H1 (cell line): ENCODE data around the gene MYOM3. TPM values are rescaled to one million over a fixed set of nuclear protein-coding genes. Genes with fewer than 3 reads are reported as not detected.

ENCODE experiments used
- EGR1 ChIP-seq: IDR thresholded peaks from 2 replicates; pipeline ENCODE4 v1.6.1; 2011; ENCODE audit warnings: low read depth, low read length, borderline replicate concordance
- GTF2F1 ChIP-seq: IDR thresholded peaks from 2 replicates; pipeline ENCODE4 v1.6.1; 2012; ENCODE audit warnings: low read depth, low read length, improper control_type of control experiment, borderline replicate concordance
- HDAC2 ChIP-seq, 2 experiments: fragments of 300-600 bp in 1 of 2; sonication (generic) in 1 of 2; IDR thresholded peaks; 2 replicates each; pipeline ENCODE4 v1.6.1; 2011 to 2012; ENCODE audit warnings: low read depth in 2 of 2, low read length in 2 of 2, mild to moderate bottlenecking in 2 of 2, moderate library complexity in 2 of 2, borderline replicate concordance in 1 of 2, inconsistent platforms in 1 of 2
- KDM1A ChIP-seq: fragments of 200-600, 300-600 bp; sonication (generic); IDR thresholded peaks from 2 replicates; pipeline ENCODE4 v1.7.1; 2016; ENCODE audit warnings: mild to moderate bottlenecking, low read length, borderline replicate concordance
- RFX5 ChIP-seq: IDR thresholded peaks from 2 replicates; pipeline ENCODE4 v1.6.1; 2011; ENCODE audit warnings: low read depth, low read length, improper control_type of control experiment, borderline replicate concordance
- RXRA ChIP-seq: IDR thresholded peaks from 2 replicates; pipeline ENCODE4 v1.6.1; 2011; ENCODE audit warnings: low read depth, mild to moderate bottlenecking, low read length, moderate library complexity; ENCODE audit not compliant: insufficient read depth
- SP1 ChIP-seq: IDR thresholded peaks from 2 replicates; pipeline ENCODE4 v1.6.1; 2011; ENCODE audit warnings: low read depth, low read length
- TAF7 ChIP-seq: optimal IDR thresholded peaks from 2 replicates; pipeline ENCODE3; 2011; ENCODE audit warnings: low read depth, mild to moderate bottlenecking, inconsistent platforms, low read length, moderate library complexity, borderline replicate concordance
- TBP ChIP-seq: IDR thresholded peaks from 2 replicates; pipeline ENCODE4 v1.6.1; 2011; ENCODE audit warnings: low read depth, low read length, improper control_type of control experiment
- polyA plus RNA-seq, 7 experiments: library from polyadenylated mRNA; depleted of rRNA in 3 of 7; stranded (reverse) in 5 of 7; unstranded in 2 of 7; fragments of >200 nt in 5 of 7; fragments of 200-250 nt in 2 of 7; gene quantifications; 1 replicate in 5 of 7; 2 replicates in 1 of 7; 4 replicates in 1 of 7; pipeline versions ENCODE4 v1.2.1 to v1.2.3, GENCODE V29; 2011 to 2013; ENCODE audit warnings: missing spikeins in 2 of 7, mixed read lengths in 2 of 7
- total RNA-seq: library from RNA; stranded (reverse); fragmentation: NEBNext Ultra II Directional; extraction: Animal tissue kit (Norgen Biotek cat#: 25700); gene quantifications from 2 replicates; pipeline ENCODE4 v1.2.1, GENCODE V29; 2021
- TF ChIP-seq, protein P1 (sequence below): fragments of 300-600 bp; sonication (generic); IDR thresholded peaks from 2 replicates; pipeline ENCODE4 v1.7.1; 2012; ENCODE audit warnings: low read length, moderate library complexity, mild to moderate bottlenecking, inconsistent platforms; ENCODE audit not compliant: insufficient replicate concordance

The MYOM3 gene
- total and polyA plus RNA-seq, 2 of the 8 experiments (the other 6 are each of a cell fraction or from before 2014, with no cell fraction given): 0.08 to 0.09 TPM

DNA sequence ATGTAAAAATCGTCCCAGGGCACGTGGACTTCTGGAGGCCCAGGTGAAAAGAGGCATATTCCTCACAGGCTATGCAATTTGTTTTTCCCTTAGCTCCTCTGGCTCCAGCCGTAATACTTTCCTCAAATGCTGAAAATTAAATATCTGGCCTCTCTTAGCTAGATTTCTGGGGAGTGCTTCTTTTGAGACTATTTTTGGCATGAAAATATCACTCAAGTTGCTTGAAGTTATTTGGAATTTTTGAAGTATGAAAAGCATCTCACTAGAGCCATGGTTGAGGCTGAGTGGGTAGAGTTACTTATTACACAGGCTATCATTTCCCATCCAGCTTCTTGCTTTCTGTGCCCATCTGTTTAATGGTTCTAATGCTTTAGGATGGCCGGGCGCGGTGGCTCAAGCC lies 59.7 kb downstream of the MYOM3 start (continued):
- TF ChIP-seq, protein P1, sequence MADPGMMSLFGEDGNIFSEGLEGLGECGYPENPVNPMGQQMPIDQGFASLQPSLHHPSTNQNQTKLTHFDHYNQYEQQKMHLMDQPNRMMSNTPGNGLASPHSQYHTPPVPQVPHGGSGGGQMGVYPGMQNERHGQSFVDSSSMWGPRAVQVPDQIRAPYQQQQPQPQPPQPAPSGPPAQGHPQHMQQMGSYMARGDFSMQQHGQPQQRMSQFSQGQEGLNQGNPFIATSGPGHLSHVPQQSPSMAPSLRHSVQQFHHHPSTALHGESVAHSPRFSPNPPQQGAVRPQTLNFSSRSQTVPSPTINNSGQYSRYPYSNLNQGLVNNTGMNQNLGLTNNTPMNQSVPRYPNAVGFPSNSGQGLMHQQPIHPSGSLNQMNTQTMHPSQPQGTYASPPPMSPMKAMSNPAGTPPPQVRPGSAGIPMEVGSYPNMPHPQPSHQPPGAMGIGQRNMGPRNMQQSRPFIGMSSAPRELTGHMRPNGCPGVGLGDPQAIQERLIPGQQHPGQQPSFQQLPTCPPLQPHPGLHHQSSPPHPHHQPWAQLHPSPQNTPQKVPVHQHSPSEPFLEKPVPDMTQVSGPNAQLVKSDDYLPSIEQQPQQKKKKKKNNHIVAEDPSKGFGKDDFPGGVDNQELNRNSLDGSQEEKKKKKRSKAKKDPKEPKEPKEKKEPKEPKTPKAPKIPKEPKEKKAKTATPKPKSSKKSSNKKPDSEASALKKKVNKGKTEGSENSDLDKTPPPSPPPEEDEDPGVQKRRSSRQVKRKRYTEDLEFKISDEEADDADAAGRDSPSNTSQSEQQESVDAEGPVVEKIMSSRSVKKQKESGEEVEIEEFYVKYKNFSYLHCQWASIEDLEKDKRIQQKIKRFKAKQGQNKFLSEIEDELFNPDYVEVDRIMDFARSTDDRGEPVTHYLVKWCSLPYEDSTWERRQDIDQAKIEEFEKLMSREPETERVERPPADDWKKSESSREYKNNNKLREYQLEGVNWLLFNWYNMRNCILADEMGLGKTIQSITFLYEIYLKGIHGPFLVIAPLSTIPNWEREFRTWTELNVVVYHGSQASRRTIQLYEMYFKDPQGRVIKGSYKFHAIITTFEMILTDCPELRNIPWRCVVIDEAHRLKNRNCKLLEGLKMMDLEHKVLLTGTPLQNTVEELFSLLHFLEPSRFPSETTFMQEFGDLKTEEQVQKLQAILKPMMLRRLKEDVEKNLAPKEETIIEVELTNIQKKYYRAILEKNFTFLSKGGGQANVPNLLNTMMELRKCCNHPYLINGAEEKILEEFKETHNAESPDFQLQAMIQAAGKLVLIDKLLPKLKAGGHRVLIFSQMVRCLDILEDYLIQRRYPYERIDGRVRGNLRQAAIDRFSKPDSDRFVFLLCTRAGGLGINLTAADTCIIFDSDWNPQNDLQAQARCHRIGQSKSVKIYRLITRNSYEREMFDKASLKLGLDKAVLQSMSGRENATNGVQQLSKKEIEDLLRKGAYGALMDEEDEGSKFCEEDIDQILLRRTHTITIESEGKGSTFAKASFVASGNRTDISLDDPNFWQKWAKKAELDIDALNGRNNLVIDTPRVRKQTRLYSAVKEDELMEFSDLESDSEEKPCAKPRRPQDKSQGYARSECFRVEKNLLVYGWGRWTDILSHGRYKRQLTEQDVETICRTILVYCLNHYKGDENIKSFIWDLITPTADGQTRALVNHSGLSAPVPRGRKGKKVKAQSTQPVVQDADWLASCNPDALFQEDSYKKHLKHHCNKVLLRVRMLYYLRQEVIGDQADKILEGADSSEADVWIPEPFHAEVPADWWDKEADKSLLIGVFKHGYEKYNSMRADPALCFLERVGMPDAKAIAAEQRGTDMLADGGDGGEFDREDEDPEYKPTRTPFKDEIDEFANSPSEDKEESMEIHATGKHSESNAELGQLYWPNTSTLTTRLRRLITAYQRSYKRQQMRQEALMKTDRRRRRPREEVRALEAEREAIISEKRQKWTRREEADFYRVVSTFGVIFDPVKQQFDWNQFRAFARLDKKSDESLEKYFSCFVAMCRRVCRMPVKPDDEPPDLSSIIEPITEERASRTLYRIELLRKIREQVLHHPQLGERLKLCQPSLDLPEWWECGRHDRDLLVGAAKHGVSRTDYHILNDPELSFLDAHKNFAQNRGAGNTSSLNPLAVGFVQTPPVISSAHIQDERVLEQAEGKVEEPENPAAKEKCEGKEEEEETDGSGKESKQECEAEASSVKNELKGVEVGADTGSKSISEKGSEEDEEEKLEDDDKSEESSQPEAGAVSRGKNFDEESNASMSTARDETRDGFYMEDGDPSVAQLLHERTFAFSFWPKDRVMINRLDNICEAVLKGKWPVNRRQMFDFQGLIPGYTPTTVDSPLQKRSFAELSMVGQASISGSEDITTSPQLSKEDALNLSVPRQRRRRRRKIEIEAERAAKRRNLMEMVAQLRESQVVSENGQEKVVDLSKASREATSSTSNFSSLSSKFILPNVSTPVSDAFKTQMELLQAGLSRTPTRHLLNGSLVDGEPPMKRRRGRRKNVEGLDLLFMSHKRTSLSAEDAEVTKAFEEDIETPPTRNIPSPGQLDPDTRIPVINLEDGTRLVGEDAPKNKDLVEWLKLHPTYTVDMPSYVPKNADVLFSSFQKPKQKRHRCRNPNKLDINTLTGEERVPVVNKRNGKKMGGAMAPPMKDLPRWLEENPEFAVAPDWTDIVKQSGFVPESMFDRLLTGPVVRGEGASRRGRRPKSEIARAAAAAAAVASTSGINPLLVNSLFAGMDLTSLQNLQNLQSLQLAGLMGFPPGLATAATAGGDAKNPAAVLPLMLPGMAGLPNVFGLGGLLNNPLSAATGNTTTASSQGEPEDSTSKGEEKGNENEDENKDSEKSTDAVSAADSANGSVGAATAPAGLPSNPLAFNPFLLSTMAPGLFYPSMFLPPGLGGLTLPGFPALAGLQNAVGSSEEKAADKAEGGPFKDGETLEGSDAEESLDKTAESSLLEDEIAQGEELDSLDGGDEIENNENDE: no peak
- TF ChIP-seq HDAC2 (IDR thresholded peaks at IDR 0.05; ENCODE audit: borderline replicate concordance in 1 of 2, low read depth in 2 of 2, low read length in 2 of 2): no peak
- no peak for TF ChIP-seq TBP
- TF ChIP-seq EGR1: no peak
- no peak for TF ChIP-seq KDM1A
- TF ChIP-seq RFX5: no peak
- TF ChIP-seq TAF7: no peak
- TF ChIP-seq GTF2F1: no peak
- no peak for TF ChIP-seq SP1
- TF ChIP-seq RXRA: no peak
